SHP77 (cell line): ENCODE measurements around the gene SHROOM1.

Experiments used
- DNase-seq, 2 experiments: peaks; one replicate each; lab custom pipeline; 2025; lab: John Stamatoyannopoulos, UW

The SHROOM1 gene

DNA sequence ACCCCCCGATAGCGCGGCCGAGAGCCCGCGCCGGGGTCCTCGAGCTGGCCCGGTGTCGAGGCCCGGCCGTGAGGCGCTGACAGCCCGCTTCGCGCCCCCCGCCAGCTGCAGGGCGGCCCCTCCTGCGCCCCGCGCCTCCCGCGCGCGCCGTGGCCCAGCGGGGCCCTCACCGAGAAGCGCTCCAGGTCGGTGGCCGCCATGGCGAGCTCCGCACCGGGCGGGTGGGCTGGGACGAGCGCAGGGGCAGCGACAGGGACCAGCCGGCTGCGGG, 53.6 kb downstream of the SHROOM1 start:
- no peak for DNase-seq

DNA sequence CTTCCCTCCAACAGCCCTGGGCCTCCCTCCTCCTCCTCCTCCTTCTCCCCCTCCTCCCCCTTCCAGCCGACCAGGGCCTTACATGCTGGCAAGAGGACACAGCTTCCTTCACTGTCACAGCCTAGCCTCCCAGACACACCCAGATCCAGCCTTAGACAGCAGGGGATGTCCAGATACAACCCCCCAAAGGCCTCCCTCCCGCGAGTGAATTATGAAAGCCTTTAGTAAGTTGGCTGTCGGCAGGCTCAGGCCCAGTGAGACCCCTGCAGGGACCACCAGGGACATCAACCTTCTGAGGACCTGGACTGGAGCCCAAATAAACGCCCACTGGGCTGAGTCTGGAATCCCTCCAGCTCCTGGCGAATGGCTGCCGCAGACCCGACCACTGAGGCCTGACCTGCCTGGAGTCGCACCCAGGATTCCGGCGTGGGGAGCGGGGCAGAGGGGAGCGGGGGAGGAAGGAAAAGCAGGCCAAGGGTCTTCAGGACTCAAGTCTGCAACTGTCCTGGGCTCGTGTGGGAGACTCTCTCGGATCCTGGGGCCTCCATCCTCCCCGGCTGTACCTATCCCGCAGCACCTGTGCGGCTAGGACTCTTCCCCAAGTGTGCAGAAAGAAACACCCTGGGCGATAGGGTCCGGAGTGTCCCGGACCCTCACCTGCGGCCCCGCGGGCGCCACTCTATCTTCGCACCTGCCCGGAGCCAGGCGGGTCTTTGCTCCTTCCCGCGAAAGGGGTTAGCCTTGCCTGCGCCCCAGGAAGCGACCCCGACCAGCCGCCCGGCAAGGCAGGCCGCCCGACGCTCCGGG, 54.1 kb downstream of the SHROOM1 start:
- DNase-seq, result peak in 1 of 2 experiments; percentile 29

DNA sequence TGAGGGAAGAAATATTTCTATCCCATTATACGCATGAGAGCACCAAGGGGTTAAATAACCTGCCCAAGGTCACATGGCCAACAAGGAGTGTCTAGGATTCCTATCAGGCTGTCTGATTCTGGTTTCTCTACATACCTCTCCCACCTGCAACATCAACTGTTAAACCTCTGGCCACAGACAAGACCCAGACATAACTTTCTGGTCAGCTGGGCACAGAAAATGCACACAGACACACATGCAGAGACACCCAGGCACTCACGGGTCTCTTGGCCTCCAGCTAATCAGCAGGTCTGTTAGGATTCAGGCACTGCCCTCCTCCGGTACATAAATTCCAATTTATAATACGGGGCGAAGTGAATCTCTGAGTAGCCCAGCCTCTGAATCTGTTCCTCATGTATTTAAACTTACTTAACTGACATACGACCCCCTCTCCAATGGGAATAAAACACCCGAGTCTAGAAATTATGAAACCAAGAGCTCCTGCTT, 54.9 kb downstream of the SHROOM1 start:
- DNase-seq, result no peak

DNA sequence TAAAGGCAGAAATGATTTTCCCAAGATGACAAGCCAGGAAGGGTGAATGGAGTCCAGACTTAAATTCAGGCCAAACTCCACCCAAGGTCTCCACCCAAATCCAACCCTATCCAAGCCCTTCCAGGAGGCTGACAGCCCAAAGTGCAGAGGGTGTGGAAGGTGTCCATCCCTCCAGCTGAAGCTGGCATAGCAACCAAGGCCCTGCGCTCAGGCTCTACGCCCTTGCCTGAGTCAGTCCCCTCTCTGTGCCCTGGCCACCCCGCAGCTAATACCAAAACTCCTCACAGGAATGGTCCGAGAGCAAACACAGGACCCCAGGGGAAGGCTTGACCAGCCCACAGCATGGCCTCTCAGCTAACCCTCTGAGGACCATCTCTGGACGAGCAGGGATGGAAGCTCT, 55.6 kb downstream of the SHROOM1 start:
- no peak for DNase-seq

DNA sequence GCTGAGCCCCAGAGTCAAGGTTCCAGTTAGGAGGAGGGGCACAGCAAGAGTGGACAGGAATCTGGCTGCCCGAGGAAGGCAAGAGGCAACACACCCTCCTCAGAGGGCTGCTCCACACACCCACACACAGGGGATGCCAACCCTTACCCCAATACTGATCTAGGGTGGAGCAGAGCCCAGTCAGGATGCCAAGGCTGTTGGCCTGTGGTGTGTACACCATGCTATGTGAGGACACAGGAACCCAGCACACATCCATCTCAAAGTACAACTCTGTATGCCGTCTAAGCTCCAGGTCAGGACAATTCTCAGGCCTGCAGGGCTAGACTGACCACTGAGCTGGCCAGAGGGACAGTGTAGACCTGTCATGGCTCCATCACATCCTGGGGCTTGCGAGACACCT, 56.0 kb downstream of the SHROOM1 start:
- no peak for DNase-seq

DNA sequence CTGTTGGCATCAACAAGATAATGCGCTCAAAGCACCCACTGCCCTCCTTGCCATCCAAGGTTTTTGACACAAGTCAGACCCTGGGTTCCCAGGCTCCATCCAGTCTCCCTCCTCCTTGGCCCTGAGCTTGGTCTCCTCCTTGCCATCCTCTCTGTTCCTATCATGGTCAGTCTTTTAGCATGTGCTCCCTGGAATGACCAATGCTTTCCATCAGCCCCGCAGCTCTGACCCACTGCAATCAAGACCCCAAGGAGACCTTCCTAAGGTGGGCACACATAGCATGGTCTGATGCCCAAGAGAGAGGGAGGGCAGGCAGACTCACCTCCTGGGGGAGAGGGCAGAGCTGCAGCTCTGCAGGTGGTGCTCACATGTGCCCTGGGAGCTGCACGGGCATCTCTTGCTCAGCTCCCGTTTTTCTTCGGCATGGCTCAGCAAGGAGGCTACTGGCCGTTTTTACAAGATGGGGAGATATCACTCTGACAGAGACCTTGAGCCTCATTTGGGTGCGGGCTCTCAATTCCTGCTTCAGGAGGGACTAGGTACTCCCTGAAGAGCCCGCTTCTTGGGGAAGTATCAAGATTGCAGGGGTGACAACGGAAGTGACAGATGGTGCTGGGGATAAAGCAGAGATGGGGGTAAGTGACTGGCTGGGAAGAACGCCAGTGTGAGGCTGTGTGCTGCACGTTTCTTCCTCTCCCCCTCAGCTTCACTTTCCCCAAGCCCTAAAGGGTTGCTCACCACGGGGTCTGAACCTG, 56.7 kb downstream of the SHROOM1 start:
- DNase-seq, result no peak

DNA sequence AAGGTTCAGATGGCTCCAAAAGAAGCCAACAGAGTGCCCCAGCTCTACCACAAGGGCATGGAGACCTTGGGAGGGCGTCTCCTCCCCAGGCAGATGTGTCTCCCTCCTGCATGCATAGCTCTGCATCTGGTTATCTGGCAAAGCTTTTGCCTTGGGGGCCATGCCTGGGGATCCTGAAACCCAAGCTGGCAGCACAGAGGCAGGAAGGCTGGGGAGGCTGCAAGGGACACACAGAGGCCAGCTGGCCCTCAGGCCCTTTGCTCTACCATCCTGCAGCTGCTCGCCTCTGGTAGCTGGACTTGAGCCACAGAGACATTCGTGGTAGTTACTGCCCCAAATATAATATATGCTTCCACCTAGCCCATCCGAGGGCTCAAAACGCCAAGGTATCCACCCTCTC, 57.3 kb downstream of the SHROOM1 start:
- DNase-seq, result no peak

DNA sequence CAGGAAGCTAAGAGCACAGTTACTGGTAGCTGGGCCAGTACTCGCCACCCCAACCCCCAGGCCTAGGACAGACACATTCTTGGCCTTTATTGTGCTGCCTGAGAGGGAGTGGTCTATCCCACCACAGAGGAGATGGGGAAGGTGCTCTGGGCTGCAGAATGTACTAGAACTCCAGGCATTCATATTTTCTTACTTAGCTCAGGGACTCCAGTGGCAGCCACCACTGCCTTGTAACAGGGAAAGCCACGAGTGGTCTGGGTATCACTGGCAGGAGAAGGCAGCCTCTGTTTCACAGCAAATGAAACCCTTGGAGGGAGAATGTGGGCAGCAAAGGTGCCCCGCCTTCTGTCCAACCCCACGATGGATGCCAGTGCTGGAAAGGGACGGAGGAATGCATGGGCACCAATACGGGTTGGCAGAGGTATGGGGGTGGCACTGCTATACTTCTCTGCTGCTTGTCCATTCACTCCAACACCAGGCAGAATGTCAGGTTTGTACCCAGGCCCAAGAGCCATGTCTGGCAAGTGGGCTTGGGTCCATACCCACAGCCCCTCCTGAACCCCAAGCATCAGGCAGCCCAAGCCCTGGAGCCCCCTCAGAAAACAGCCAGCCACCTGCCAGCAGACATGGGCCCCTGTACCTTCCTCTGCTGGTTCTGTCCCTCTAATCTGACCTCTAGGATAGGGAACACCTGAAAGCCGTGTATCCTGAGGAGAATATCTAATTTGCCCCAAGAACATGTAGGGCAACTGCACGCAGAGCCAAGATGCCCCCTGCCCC, 58.0 kb downstream of the SHROOM1 start:
- no peak for DNase-seq
